Astrocyte of the spinal cord (primary cell): ENCODE results near the gene KPNA5.
A peak's percentile ranks its signal among the peaks of the same experiment; 100 is the strongest.

Experiments used
- DNase-seq: peaks from one replicate; pipeline ENCODE4 v3.0.0; 2011; ENCODE audit warnings: low read depth, low spot score
- H3K4me3 ChIP-seq: 2 replicates; pipeline ENCODE4 v1.5.1; 2011; ENCODE audit warnings: low read depth, mild to moderate bottlenecking, low read length, moderate library complexity
- CTCF ChIP-seq: IDR thresholded peaks from 2 replicates; pipeline ENCODE4 v1.5.1; 2012; ENCODE audit warnings: low read depth, mild to moderate bottlenecking, low read length, inconsistent platforms
- in situ Hi-C: cut with HindIII; loops from 2 replicates; pipeline ENCODE4 v1.10.0; 2017; ENCODE audit warnings: low sequenced_read_pairs

Gene KPNA5

GRCh38 chr6:116680880-116681672, at the start of gene KPNA5:
TSS of gene KPNA5 (plus strand) at chr6:116681211. CDS start at chr6:116681335, 124 bp downstream.
- no peak for TF ChIP-seq CTCF
- peak; percentile 94 for DNase-seq
- peak within 1 kb of the TSS; percentile 97 for H3K4me3 ChIP-seq
- in situ Hi-C loops: no loop called here

DNA sequence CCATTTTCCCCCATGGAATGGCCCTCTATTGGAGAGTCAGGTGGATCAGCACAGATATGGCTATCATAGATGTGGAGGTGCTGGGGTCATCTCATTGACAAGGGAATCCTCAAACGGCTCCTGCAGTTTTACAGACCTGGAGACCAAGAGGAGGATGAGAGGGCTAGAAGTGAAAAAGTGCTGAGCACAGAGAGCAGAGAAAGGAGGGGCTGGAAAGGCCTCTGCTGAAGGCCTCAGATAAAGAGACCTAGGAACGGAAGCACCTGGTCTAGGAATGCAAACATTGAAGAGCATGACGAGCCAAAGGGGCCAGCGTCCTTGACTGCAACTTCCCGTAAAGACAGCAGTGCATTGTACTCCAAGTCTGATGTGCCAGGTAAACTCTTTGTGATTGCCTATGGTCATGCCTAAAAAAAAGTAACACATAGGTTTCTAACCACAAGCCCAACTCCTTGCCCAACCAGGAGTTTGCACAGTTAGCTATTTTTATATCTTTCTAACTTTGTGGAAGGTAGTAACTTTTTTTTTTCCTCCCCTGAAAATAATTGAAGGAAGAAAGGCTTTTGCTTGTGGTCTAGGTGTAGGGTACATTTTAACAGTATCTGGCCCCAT, 49.5 kb upstream of the KPNA5 start:
- no peak for DNase-seq
- no peak for TF ChIP-seq CTCF
- H3K4me3 ChIP-seq: no peak overlapping the region
- in situ Hi-C loops: no loop called here

DNA sequence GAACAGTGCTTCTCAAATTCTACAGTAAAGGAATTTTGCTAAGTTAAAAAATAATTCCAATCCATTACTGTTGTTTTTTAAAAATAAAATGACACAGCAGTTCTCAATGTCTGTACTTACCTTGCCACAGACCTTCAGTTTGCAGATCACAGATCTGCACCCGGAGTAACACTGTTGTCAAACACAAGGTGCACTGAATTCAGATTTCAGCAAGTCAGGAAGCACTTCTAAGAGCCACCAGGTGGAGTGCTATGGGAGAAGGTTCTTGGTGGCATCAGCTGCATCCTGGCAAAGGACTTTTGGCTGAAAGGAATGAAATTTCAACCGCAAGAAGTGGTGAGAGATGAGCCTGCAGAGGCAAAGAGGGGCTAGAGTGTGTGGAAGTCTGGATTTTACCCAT, 47.3 kb upstream of the KPNA5 start:
- no peak for DNase-seq
- TF ChIP-seq CTCF: peak; percentile 38

DNA sequence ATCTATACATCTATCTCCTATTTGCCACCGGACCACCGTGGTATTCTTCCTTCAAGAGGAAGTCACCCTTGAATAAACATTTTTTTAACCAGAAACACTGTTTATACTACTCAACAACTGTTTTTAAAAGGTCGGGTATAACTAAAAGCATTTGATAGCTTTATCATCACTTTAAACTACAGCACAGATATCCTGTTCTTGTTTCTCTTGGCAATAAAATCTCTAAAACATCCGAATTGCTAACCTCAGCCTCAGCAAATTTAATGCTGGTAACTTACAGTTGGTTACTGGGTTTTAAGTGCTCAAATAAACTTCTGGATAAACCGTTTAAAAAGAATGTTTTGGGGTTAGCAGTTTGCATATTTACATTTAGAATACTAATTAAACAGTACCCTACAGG, 32.9 kb upstream of the KPNA5 start:
- DNase-seq: peak; percentile 59

More for the DNA sequence above, 47.3 kb upstream of the KPNA5 start:
- H3K4me3 ChIP-seq: no peak overlapping the region
- in situ Hi-C loops: no loop called here

GRCh38 chr6:116649129-116649528, 31.9 kb upstream of the KPNA5 start:
- no peak overlapping the region for H3K4me3 ChIP-seq
- TF ChIP-seq CTCF: no peak
- DNase-seq: no peak
- in situ Hi-C loops: no loop called here

More for the DNA sequence above, 32.9 kb upstream of the KPNA5 start:
- no peak for TF ChIP-seq CTCF
- in situ Hi-C loops: no loop called here
- no peak overlapping the region for H3K4me3 ChIP-seq

GRCh38 chr6:116651916-116652315, 29.1 kb upstream of the KPNA5 start:
- TF ChIP-seq CTCF: no peak
- in situ Hi-C loops: no loop called here
- no peak for DNase-seq
- H3K4me3 ChIP-seq: no peak overlapping the region
